ENCODE results near the gene TRIM26. TPM values are rescaled to one million over a fixed set of nuclear protein-coding genes. Genes with fewer than 3 reads are reported as not detected.

TRIM26 gene
- total RNA-seq, 4 donors from 2014 or later = 32.5 to 45.7 (median 38.8) TPM

DNA sequence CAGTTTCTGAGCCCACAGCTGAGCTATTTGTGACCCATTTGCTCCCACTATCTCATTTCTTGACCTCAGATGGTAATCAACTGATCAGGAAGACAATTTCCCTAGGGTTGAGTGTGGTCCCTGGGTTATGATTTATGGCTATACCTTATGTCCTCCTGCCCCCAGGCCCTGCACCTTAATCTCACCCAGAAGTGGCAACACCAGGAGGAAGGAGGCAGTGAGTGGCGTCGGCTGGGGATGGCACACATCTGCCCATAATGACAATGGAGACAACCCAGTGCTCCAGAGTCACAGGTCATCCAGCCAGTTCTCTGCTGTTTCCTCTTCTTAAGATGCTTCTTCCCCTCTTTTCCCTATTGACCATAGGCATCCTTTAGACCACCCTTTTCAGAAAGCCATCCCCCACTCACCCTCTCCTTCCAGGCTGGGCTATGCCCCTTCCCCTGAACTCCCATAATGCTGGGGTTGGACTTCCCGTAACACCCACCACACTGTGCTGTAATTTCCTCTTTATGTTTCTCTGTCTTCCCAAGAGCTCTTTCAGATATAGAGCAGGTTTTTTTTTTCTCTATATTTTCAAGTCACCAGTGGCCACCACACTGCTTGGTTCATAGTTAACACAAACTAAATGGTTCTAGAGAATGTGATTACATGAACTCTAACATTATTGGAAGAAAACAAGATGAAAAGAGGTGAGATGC, 60.1 kb downstream of the TRIM26 start:
- DNase-seq (ENCODE audit: low spot score) = no peak

DNA sequence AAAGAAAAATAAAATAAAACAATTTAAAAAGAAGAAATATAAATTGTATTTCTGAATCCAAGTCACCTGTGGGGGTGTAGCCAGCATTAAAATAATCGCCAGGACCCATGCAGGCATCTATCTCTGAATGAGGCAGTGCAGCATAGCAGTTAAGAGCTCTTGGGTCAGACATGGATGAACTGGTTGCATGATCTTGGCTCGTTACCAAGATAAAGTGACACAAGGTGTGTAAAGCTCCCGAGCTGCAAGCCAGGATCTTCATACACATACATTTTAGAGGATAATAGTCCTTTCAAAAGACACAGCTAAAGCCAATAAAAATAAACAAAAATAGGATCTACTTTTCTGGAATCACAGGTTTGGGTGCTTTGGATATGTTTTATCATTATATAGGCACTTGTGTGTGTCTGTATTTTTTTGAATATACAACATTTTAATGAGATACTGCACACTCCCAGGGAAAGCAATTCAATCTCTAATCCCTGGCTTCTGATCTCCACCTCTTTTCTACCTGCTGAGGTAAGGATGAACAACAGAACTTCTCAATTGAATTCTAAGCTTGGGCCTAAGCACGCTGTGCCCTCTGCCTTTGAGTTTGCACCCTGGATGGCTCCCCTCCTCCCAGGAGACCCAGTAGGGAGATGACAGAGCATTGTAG, 61.1 kb downstream of the TRIM26 start:
- TF ChIP-seq, protein P1, sequence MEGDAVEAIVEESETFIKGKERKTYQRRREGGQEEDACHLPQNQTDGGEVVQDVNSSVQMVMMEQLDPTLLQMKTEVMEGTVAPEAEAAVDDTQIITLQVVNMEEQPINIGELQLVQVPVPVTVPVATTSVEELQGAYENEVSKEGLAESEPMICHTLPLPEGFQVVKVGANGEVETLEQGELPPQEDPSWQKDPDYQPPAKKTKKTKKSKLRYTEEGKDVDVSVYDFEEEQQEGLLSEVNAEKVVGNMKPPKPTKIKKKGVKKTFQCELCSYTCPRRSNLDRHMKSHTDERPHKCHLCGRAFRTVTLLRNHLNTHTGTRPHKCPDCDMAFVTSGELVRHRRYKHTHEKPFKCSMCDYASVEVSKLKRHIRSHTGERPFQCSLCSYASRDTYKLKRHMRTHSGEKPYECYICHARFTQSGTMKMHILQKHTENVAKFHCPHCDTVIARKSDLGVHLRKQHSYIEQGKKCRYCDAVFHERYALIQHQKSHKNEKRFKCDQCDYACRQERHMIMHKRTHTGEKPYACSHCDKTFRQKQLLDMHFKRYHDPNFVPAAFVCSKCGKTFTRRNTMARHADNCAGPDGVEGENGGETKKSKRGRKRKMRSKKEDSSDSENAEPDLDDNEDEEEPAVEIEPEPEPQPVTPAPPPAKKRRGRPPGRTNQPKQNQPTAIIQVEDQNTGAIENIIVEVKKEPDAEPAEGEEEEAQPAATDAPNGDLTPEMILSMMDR (IDR thresholded peaks at IDR 0.05) = no peak
- DNase-seq (ENCODE audit: low spot score) = no peak
- no peak for ATAC-seq (ENCODE audit: low FRiP score)

More for the DNA sequence above, 60.1 kb downstream of the TRIM26 start:
- TF ChIP-seq, protein P1 (IDR thresholded peaks at IDR 0.05) = no peak
- ATAC-seq (ENCODE audit: low FRiP score) = no peak

DNA sequence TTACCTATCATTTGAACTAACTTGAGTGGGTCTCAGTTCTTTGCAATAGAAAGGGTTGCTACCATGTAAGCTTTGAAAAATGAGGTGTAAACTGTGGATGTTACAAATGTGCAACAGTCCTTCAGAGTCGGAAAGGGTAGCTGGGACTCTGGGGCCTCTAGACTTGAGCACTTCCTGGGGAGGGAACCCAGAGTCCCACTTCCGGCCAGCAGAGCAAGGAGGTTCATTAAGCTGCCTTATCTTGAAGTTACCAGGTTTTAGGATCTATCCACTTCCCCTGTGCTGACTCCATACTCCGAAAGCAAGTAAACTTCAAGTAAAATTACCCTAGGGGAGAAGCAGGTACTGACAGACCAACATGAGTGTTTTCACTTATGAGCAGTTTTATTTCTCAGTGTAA, 61.6 kb downstream of the TRIM26 start:
- no peak for ATAC-seq (ENCODE audit: low FRiP score)
- no peak for DNase-seq (ENCODE audit: low spot score)
- TF ChIP-seq, protein P1 (IDR thresholded peaks at IDR 0.05) = no peak

DNA sequence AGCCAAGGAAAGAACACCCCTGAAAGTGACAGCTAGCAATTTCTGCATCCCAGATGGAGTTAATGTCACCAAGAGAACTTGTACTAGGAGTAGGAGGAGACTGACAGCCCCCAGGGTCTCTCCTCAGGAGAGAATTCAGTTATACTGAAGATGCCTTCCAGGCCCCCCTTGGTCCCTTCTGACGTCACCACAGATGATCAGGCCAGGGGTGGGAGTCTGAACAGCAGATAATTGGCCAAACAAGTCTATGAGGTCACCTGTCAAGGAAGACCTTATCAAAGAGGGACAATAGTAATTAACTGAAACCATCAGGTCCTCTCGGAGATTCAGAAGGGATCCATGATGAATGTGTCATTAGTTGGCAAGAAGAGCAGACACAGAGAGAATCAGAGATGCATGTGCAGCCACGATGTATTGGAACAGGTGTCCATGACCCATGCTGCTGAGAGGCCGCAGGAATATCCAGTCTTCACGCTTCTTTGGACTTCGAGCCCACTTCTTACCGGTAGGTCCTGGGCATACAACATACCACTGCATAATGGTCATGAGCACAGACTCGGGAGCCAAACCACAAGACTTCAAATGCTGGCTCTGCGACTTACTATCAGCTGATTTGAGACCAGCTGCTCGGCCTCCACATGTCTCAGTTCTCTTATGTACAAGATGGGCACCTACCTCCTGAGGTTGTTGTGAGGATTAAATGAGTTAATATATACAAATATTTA, 62.4 kb downstream of the TRIM26 start:
- no peak for DNase-seq (ENCODE audit: low spot score)
- ATAC-seq (ENCODE audit: low FRiP score) = no peak
- TF ChIP-seq, protein P1 (IDR thresholded peaks at IDR 0.05) = no peak

DNA sequence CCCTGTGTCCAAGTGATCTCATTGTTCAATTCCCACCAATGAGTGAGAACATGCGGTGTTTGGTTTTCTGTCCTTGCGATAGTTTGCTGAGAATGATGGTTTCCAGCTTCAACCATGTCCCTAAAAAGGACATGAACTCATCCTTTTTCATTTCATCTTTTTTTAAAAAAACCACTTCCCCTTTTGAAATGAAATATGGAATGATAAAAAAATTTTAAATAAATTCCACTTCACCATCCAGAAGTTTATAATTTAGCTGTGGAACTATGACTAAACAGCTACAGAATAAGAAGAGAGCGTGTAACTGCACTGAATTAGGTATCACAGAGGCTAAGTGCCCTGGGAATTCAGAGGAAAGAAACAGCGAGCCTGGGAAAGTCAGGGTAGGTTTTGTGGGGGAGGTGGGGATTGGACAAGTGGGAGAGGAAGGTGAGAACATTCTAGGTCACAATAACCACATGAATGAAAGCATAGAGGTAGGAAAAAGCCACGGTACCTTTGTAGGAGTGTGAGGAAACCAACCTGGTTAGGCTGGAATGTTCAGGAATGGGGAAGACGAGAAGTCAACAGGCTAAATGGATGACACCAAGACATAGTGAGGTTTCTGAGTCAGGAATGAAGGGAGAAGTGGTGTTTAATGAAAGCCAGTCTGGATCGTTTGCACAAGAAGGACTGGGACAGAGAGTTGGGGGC, 63.2 kb downstream of the TRIM26 start:
- ATAC-seq (ENCODE audit: low FRiP score) (no peak), DNase-seq (ENCODE audit: low spot score) (no peak)
- TF ChIP-seq, protein P1 (IDR thresholded peaks at IDR 0.05) = no peak

DNA sequence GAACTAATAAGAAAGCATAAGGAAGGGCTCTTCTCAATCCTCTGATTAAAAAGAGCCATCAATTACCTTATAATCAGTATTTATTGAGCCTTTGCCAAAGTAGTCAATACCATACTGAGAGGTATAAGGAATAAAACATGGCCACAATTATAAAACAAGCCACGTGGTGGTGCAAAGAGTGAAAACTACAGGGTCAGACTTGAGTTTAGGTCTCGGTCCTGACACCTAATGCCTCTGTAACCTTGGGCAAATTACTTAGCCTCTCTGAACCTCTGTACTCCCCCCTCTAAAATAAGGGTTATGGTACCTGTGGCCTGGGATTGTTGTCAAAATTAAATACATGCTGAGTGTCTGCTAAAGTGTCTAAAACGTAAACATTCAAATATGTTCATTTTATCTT, 64.0 kb downstream of the TRIM26 start:
- TF ChIP-seq, protein P1 (IDR thresholded peaks at IDR 0.05) = no peak
- no peak for ATAC-seq (ENCODE audit: low FRiP score)
- DNase-seq (ENCODE audit: low spot score) = no peak
